Astrocyte of the cerebellum (primary cell): ENCODE results near the gene IL24.

ENCODE experiments used
- DNase-seq: peaks from one replicate; pipeline ENCODE4 v3.0.0-alpha.2; 2011; ENCODE audit warnings: low read depth
- H3K4me3 ChIP-seq: 2 replicates; pipeline ENCODE4 v1.5.1; 2011; ENCODE audit warnings: mild to moderate bottlenecking, low read depth, low read length, moderate library complexity
- CTCF ChIP-seq: IDR thresholded peaks from 2 replicates; pipeline ENCODE4 v1.5.1; 2012; ENCODE audit warnings: low read length, low read depth, moderate library complexity, mild to moderate bottlenecking; ENCODE audit errors: missing control alignments
- in situ Hi-C: cut with HindIII; loops from 2 replicates; pipeline ENCODE4 v1.10.0; 2017; ENCODE audit warnings: low sequenced_read_pairs

IL24 gene

GRCh38 chr1:206941766-206942418 lies 44.6 kb downstream of the IL24 start:
- in situ Hi-C loops = no loop called here
- no peak for TF ChIP-seq CTCF
- no peak overlapping the region for H3K4me3 ChIP-seq
- DNase-seq = no peak

GRCh38 chr1:206944703-206945102 lies 47.5 kb downstream of the IL24 start:
- in situ Hi-C loops = no loop called here
- no peak for DNase-seq
- no peak for TF ChIP-seq CTCF
- no peak overlapping the region for H3K4me3 ChIP-seq

GRCh38 chr1:206945779-206946178 lies 48.5 kb downstream of the IL24 start:
- in situ Hi-C loops = no loop called here
- TF ChIP-seq CTCF = no peak
- DNase-seq = no peak
- H3K4me3 ChIP-seq = no peak overlapping the region

- no peak within 1 kb of the TSS for H3K4me3 ChIP-seq
- in situ Hi-C loops = no loop called here
- TF ChIP-seq CTCF = no peak
- DNase-seq = no peak
Observed at GRCh38 chr1:206946261-206946660, 49.0 kb downstream of the IL24 start, which contains the start of gene PIGR. TSS of gene PIGR (minus strand) at chr1:206946466. CDS start at chr1:206940531, 5,935 bp downstream.

GRCh38 chr1:206947255-206947654 lies 50.0 kb downstream of the IL24 start:
- in situ Hi-C loops = no loop called here
- no peak overlapping the region for H3K4me3 ChIP-seq
- DNase-seq = no peak
- TF ChIP-seq CTCF = no peak

GRCh38 chr1:206949208-206949607 lies 52.0 kb downstream of the IL24 start:
- DNase-seq = no peak
- TF ChIP-seq CTCF = no peak
- in situ Hi-C loops = no loop called here
- H3K4me3 ChIP-seq = no peak overlapping the region
